Cerebellar nuclear complex (tissue), 1 donor: ENCODE measurements around the gene CRYBA1.
"Not testable (repeated sequence)": the region's sequence is repeated elsewhere in the genome, so short reads cannot be mapped to it uniquely, and the experiment has no call there.

Experiments
- DNase-seq, 2 experiments: peaks; one replicate each; lab custom pipeline; 2025; lab: John Stamatoyannopoulos, UW

CRYBA1 gene

GRCh38 chr17:29238133-29238850 is 8.4 kb upstream of the CRYBA1 start:
- no peak for DNase-seq

DNA sequence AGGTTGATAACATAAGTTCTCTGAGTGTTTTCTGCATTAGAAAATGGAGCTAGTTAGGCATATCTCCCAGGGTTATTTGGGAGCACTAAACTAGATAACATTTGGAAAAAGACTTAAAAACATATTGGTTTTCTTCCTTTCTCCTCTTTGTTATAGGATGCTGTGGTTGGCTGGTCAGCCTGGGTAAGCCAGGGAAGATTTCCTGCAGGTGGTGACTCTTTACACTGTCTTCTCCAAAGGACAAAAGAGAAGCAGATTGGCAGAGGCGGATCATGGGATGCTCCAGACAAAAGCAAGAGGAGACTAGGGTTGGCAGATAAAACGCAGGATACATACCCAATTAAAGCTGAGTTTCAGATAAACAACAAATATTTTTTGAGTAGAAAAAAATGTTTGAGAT is 6.2 kb upstream of the CRYBA1 start:
- DNase-seq, result no peak

DNA sequence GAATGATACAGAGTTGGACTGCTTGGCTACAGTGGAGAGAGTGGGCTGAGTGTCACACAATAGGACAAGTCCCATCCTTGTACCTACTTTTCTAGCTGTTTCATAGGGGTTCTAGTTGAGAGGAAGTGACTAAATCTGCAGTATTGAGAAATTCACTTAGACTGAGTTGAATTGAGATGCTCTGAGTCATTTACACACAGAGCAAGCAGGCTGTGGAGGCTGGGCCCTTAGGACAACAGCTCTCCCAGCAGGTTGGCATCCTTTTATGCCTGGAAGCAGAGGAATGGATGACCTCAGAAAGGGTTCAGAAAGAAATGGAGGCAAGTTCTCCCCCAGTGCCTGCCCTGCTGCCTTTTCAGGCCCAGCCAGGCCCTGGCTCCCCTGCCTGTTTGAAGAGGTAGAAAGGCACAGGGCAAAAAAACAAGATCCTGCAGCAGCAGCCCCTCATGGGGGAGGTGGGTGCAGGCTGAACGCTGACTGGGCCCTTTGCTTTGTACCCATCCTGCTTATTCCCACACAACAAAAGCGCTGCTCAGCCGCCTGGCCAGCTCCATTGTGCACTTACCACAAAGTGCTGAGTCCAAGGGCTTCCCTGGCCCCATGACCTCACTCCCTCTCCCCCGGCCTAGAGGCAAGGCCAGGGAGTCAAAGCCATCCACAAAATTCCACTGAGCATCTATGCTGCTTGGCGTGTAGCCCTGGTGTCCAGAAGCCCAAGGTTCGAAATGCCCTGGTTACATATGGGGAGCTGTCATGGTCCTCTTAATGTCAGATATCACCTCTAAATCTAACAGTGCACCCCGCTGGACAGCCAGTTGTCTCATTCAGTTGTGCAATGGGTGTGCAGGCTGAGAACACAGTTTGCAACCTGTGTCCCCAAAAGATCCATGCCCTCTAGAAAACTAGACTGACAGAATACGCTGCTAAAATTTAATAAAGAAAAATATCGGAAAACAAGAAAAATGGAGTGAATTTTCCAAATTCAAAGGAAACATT is 5.4 kb upstream of the CRYBA1 start:
- DNase-seq, result no peak

DNA sequence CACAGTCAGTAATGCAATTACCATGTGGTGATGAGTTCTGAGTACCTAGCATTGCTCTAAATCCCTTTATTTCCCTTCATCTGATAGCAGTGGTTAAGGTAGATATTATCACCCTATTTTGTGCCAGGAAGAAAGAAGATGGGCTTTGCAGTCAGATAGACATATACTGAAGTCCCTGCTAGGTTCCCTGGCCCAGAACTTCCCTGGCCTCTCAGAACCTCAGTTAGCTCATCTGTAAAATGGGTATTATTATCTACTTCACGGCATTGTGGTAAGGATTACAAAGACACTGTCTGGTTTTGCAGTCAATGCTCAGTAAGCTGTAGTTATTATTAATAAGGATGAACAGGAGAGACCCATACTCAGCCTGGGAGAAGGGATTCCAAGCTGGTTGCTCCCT is 4.6 kb upstream of the CRYBA1 start:
- no peak for DNase-seq

DNA sequence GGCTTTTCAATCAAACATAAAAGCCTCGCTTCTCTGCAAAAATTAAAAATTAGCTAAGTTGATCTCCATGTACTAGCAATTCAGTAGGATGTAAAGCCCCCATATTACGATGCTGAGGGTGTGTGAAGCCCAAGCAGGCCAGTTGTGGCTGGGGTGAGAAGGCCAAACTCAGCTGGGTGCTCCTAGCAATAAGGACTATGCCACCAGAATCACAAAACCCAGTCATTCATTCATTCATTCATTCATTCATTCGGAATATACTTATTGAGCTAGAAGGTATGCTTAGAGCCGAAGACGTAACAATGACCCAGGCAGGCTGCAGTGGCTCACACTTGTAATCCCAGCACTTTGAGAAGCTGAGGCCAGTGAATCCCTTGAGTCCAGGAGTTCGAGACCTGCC is 3.9 kb upstream of the CRYBA1 start:
- DNase-seq, result no peak

- DNase-seq, result no peak
Measured at GRCh38 chr17:29243792-29244191, 2.9 kb upstream of the CRYBA1 start.

DNA sequence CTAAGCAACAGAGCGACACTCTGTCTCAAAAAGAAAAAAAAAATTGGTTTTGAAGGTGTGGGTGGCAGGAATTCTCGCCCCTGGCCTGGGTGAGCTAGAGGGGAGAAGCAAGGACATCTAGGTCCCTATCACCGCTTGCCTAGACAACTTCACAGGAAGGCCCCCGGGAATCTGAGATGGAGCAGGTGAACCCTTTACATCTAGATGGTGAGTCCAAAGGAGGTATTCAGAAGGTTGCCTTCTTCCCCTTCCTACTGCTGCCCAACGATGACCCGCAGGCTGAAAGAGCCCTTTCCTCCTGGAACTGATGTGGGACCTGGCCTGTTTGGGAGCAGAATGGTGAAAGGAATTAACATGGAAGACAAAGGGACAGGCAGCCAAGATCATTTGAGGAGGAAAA is 1.3 kb upstream of the CRYBA1 start:
- DNase-seq, result no peak

DNA sequence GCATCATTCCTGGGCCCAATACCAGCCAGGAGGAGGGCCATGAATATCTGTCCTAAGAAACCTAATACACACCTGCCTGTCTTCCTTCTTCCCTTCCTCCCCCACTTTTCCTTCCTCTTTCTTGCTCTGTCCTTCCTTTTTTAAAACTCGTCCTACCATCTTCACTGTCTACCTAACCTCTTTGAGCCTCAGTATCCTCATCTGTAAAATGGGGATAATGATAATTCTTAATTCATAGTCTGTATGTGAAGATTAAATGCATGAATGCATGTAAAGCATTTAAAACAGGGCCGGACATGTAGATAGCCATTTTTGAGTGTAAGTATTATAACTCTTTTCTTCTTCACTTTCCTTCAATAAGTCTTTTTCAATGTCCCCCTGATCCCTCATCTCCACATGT is 560 bp downstream of the CRYBA1 start:
- DNase-seq, result no peak

GRCh38 chr17:29248845-29249244 is 2.2 kb downstream of the CRYBA1 start:
- no peak for DNase-seq

GRCh38 chr17:29250666-29251065 is 4.0 kb downstream of the CRYBA1 start:
- DNase-seq, result no peak

DNA sequence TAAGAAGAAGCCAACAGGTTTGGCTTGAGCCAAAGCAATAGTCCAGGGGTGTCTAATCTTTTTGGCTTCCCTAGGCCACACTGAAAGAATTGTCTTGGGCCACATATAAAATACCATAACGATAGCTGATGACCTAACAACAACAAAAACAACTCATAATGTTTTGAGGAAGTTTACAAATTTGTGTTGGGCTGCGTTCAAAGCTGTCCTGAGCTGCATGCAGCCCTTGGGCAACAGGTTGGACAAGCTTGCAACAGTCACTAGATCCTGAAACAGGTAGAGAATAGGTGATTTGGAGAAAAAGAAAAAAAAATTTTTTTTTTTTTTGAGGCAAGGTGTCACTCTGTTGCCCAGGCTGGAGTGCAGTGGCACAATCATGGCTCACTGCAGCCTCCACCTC is 4.5 kb downstream of the CRYBA1 start:
- no peak for DNase-seq

- DNase-seq, result no peak
Measured at GRCh38 chr17:29252101-29252791, 5.6 kb downstream of the CRYBA1 start.

DNA sequence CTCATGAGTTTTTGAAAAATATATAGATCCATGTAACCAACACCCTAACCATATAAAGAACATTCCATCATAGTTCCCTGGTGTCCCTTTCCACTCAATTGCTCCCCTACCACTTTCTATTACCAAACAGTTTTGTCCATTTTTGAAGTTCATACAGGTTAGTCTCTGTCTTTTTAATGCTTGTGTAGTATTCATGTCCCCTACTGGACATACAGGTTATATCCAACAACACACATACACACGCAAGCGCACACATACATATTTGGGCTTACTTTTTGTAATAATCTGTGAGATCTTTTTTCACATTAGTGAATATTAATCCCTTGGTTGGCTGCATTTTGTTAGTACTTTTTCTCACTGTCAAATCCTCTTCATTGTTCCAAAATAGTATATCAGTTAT is 6.4 kb downstream of the CRYBA1 start:
- no peak for DNase-seq

- DNase-seq, result no peak
Measured at GRCh38 chr17:29255926-29256522, 9.4 kb downstream of the CRYBA1 start.

DNA sequence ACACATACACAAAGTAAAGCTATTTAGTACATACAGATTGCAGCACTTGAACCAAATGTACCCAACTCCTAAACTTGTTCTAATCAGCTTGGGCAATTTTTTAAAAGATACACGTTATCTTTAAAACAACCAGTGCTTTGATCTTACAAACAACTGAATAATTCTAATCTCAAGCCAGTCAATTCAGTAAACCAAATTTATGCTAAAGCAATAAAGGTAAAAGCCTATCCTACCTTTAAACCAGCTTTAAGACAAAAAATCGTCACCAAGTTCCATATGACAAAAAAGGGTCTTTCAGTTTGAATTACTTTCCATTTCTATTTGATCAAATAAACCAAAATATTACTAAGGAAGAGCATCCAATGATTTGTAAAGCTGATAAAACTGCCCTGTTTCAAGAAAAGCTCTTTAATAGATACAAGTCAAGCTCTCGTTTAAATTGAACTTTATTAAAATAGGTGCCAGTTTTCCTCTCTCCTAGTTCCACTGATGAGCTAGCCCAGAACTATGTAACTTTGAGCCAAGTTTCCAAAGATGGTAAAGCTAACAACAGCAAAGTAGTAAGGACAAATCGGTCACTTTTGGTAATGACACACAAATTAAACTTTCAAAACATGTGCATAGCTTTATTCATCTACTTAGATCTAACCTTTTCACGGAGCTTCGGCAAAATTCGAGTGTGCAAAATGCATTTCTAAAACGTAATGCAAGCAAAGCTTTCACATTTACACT is 10.2 kb downstream of the CRYBA1 start:
- no peak for DNase-seq

GRCh38 chr17:29257756-29258155 is 11.1 kb downstream of the CRYBA1 start:
- DNase-seq, result no peak

DNA sequence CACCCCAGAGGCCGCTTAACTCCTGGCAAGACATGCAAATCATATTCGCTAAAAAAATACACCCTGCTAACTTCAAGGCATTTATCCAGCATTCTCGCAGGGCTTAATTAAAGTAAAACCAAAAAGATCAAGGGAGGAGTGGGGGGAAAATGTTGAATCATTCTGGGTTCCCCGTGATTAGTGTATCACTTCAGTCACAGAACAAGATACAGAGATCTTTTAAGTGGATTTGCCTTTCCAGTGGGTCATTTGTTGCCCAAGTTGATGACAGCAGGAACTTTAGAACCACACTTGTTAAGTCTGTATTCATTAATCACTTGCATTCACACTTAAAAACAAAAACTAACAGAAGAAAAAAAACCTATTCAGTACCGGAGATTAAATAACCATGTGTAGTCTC is 17.3 kb downstream of the CRYBA1 start:
- DNase-seq, result no peak

DNA sequence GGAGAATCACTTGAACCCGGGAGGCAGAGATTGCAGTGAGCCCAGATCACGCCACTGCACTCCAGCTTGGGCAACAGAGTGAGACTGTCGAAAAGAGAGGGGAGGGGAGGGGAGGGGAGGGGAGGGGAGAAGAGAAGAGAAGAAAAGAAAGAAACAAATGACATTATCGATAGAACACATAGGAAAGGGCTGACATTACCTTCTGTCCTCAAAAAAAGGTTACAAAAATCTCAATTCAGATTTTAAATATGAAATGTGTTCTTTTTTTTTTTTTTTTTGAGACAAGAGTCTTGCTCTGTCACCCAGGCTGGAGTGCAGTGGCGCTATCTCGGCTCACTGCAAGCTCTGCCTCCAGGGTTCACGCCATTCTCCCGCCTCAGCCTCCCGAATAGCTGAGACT is 25.3 kb downstream of the CRYBA1 start:
- DNase-seq, result not testable (repeated sequence)

DNA sequence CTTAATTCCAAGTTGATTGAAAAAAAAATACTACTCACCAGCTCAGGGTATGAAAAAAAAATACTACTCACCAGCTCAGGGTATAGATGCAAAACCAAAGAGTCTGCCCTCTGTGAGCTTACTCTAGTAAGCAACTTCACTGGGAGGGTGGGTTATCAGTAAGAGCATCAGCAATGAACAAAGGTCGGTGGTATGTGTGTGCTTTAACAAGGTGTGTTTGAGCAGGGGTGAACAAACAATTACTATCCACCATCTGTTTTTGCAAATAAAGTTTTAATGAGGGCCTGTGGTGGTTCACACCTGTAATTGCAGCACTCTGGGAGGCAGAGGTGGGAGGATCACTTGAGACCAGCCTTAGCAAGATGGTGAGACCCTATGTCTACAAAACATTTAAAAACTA is 27.3 kb downstream of the CRYBA1 start:
- DNase-seq, result no peak

DNA sequence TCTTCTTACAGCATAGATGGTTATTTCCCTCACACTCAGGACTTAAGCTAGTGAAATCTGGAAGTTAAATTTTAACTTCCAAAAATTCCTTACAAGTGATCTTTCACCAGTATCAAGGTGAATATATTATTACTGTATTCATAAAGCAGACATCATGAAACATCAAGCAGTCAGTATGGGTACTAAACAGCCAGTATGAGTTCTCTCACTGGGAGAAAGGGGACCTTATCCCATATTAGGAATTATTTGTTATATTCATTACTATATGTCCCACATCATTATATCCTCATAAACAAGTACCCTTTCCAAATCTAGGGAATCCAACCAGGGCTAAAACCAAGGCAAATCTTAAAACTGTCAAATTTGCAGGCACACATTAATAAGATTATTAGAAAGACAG is 32.0 kb downstream of the CRYBA1 start:
- no peak for DNase-seq

DNA sequence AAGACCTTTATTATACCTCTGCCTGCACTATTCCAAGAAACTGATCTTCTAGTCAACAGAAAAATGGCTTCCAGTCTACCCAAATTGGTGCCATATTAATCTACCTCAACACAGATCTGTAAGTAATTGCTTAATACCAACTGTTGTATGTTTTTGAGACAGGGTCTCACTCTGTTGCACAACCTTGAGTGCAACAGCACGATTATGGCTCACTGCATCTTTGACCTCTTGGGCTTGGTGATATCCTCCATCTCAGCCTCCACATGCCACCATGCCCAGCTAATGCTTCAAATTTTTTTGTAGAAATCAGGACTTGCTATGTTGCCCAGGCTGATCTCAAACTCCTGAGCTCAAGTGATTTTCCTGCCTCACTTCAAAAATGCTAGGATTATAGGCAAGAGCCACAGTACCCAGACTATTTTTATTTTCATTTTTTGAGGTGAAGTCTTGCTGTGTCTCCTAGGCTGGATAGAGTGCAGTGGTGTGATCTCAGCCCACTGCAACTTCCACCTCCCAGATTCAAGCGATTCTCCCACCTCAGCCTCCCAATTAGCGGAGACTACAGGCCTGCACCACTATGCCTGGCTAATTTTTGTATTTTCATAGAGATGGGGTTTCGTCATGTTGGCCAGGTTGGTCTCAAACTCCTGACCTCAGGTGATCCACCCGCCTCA is 32.9 kb downstream of the CRYBA1 start:
- no peak for DNase-seq
